Measurements from ENCODE around the gene TXLNG.

TXLNG gene

GRCh38 chrX:16851827-16852226, 65.6 kb downstream of the TXLNG start:
- no peaks in the 10 kb centered on the region for H3K9me3 ChIP-seq (ENCODE audit: control insufficient read depth, insufficient read depth, low read depth, low read length)
- TF ChIP-seq PRDM4 (tag by site-specific recombination; IDR thresholded peaks at IDR 0.05) (no peak), ZNF677 (tag by site-specific recombination; IDR thresholded peaks at IDR 0.05) (no peak), SETDB1 (IDR thresholded peaks at IDR 0.05; ENCODE audit: insufficient read length, low read length) (no peak), ZNF830 (tag by site-specific recombination; IDR thresholded peaks at IDR 0.05; ENCODE audit: low read depth) (no peak), ZFHX2 (tag by site-specific recombination; conservative IDR thresholded peaks at IDR 0.05) (no peak), ZNF350 (tag by site-specific recombination; IDR thresholded peaks at IDR 0.05) (no peak), KLF10 (tag by site-specific recombination; IDR thresholded peaks at IDR 0.05) (no peak), PRDM2 (tag by site-specific recombination; IDR thresholded peaks at IDR 0.05; ENCODE audit: borderline replicate concordance) (no peak), ZNF558 (tag by site-specific recombination; IDR thresholded peaks at IDR 0.05) (no peak), ZNF792 (tag by site-specific recombination; IDR thresholded peaks at IDR 0.05) (no peak), SP3 (tag by site-specific recombination; IDR thresholded peaks at IDR 0.05) (no peak), GLIS1 (tag by site-specific recombination; IDR thresholded peaks at IDR 0.05) (no peak), INSM2 (tag by site-specific recombination; IDR thresholded peaks at IDR 0.05) (no peak)
- TF ChIP-seq, protein P1, sequence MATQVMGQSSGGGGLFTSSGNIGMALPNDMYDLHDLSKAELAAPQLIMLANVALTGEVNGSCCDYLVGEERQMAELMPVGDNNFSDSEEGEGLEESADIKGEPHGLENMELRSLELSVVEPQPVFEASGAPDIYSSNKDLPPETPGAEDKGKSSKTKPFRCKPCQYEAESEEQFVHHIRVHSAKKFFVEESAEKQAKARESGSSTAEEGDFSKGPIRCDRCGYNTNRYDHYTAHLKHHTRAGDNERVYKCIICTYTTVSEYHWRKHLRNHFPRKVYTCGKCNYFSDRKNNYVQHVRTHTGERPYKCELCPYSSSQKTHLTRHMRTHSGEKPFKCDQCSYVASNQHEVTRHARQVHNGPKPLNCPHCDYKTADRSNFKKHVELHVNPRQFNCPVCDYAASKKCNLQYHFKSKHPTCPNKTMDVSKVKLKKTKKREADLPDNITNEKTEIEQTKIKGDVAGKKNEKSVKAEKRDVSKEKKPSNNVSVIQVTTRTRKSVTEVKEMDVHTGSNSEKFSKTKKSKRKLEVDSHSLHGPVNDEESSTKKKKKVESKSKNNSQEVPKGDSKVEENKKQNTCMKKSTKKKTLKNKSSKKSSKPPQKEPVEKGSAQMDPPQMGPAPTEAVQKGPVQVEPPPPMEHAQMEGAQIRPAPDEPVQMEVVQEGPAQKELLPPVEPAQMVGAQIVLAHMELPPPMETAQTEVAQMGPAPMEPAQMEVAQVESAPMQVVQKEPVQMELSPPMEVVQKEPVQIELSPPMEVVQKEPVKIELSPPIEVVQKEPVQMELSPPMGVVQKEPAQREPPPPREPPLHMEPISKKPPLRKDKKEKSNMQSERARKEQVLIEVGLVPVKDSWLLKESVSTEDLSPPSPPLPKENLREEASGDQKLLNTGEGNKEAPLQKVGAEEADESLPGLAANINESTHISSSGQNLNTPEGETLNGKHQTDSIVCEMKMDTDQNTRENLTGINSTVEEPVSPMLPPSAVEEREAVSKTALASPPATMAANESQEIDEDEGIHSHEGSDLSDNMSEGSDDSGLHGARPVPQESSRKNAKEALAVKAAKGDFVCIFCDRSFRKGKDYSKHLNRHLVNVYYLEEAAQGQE (tag by site-specific recombination; IDR thresholded peaks at IDR 0.05), result no peak
- TF ChIP-seq, protein P2, sequence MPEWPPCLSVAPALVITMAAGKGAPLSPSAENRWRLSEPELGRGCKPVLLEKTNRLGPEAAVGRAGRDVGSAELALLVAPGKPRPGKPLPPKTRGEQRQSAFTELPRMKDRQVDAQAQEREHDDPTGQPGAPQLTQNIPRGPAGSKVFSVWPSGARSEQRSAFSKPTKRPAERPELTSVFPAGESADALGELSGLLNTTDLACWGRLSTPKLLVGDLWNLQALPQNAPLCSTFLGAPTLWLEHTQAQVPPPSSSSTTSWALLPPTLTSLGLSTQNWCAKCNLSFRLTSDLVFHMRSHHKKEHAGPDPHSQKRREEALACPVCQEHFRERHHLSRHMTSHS (tag by site-specific recombination; IDR thresholded peaks at IDR 0.05), result no peak
- POLR2A ChIA-PET, result interaction anchor here (1.2 kb wide), 1 partner anchor 19 kb away, joined by 3 read pairs; no protein-coding TSS in a partner anchor
- H3K36me3 ChIP-seq (ENCODE audit: control insufficient read depth in 2 of 2, insufficient read depth in 1 of 2, low read length in 2 of 2), result peaks cover 98% of the 10 kb centered on the region in 2 experiments
- no peak overlapping the region for H3K4me3 ChIP-seq (ENCODE audit: low read depth, low read length)
- CTCF ChIA-PET, result interaction anchor here (0.6 kb wide), 1 partner anchor 26 kb away, joined by 4 read pairs; no protein-coding TSS in a partner anchor
- H3K4me1 ChIP-seq (ENCODE audit: control insufficient read depth, insufficient read depth, low read length), result no peaks in the 10 kb centered on the region
- no peak overlapping the region for H3K27ac ChIP-seq (ENCODE audit: extremely low read depth, low read depth, low read length)
